H9 (cell line): Measurements from ENCODE around the gene FBN3. TPM values are rescaled to one million over a fixed set of nuclear protein-coding genes. Genes with fewer than 3 reads are reported as not detected.

Source experiments
- DNase-seq: peaks from one replicate; pipeline ENCODE4 v3.0.0-alpha.2; 2017
- H2AFZ ChIP-seq: one replicate; pipeline ENCODE4 v1.6.1; 2013; ENCODE audit warnings: mild to moderate bottlenecking, low read length, control low read depth, moderate library complexity
- H2AK5ac ChIP-seq: 2 replicates; pipeline ENCODE4 v1.6.1; 2013; ENCODE audit warnings: low read length, control low read depth, mixed read lengths; ENCODE audit not compliant: insufficient read length
- H2BK120ac ChIP-seq: one replicate; pipeline ENCODE4 v1.6.1; 2013; ENCODE audit warnings: low read depth, mild to moderate bottlenecking, low read length, control low read depth, inconsistent platforms; ENCODE audit not compliant: poor library complexity, severe bottlenecking
- H2BK12ac ChIP-seq: 2 replicates; pipeline ENCODE4 v1.6.1; 2013; ENCODE audit warnings: low read length, control low read depth, mixed read lengths, low read depth; ENCODE audit not compliant: insufficient read length
- H2BK15ac ChIP-seq: 2 replicates; pipeline ENCODE4 v1.6.1; 2013; ENCODE audit warnings: low read depth, low read length, control low read depth
- H2BK20ac ChIP-seq: one replicate; pipeline ENCODE4 v1.6.1; 2013; ENCODE audit warnings: low read depth, mild to moderate bottlenecking, low read length, control low read depth, inconsistent platforms; ENCODE audit not compliant: poor library complexity, severe bottlenecking
- H2BK5ac ChIP-seq: 2 replicates; pipeline ENCODE4 v1.6.1; 2013; ENCODE audit warnings: low read length, control low read depth, mixed read lengths; ENCODE audit not compliant: insufficient read length
- H3K14ac ChIP-seq: 2 replicates; pipeline ENCODE4 v1.6.1; 2013; ENCODE audit warnings: low read length, control low read depth; ENCODE audit not compliant: insufficient read depth
- H3K18ac ChIP-seq: 2 replicates; pipeline ENCODE4 v1.6.1; 2013; ENCODE audit warnings: low read depth, mild to moderate bottlenecking, mixed read lengths, low read length, control low read depth; ENCODE audit not compliant: insufficient read length
- H3K23ac ChIP-seq: 2 replicates; pipeline ENCODE4 v1.6.1; 2013; ENCODE audit warnings: low read length, control low read depth, mixed read lengths, low read depth; ENCODE audit not compliant: insufficient read length
- H3K23me2 ChIP-seq: 2 replicates; pipeline ENCODE4 v1.6.1; 2013; ENCODE audit warnings: low read depth, mild to moderate bottlenecking, mixed read lengths, low read length, control low read depth; ENCODE audit not compliant: insufficient read length, poor library complexity, severe bottlenecking
- H3K27ac ChIP-seq: 2 replicates; pipeline ENCODE4 v1.5.1; 2013; ENCODE audit warnings: low read length, control low read depth, mixed read lengths, low read depth; ENCODE audit not compliant: insufficient read length
- H3K27me3 ChIP-seq: 2 replicates; pipeline ENCODE4 v1.6.1; 2013; ENCODE audit warnings: low read length, control low read depth, inconsistent platforms; ENCODE audit not compliant: insufficient read depth
- H3K4ac ChIP-seq: 2 replicates; pipeline ENCODE4 v1.6.1; 2013; ENCODE audit warnings: low read depth, mild to moderate bottlenecking, control low read depth, inconsistent platforms, low read length, moderate library complexity
- H3K4me1 ChIP-seq: 2 replicates; pipeline ENCODE4 v1.6.1; 2013; ENCODE audit warnings: low read length, control low read depth, inconsistent platforms; ENCODE audit not compliant: insufficient read depth
- H3K4me2 ChIP-seq: 2 replicates; pipeline ENCODE4 v1.6.1; 2013; ENCODE audit warnings: low read length, control low read depth, mixed read lengths; ENCODE audit not compliant: insufficient read length, insufficient read depth
- H3K56ac ChIP-seq: 2 replicates; pipeline ENCODE4 v1.6.1; 2013; ENCODE audit warnings: low read depth, mild to moderate bottlenecking, mixed read lengths, low read length, control low read depth; ENCODE audit not compliant: insufficient read length
- H3K79me1 ChIP-seq: 2 replicates; pipeline ENCODE4 v1.6.1; 2013; ENCODE audit warnings: low read depth, mild to moderate bottlenecking, moderate library complexity, low read length, control low read depth, inconsistent platforms; ENCODE audit not compliant: insufficient read depth, poor library complexity, severe bottlenecking
- H3K79me2 ChIP-seq: 2 replicates; pipeline ENCODE4 v1.6.1; 2013; ENCODE audit warnings: low read length, control low read depth, inconsistent platforms; ENCODE audit not compliant: insufficient read depth
- H3K9ac ChIP-seq: 2 replicates; pipeline ENCODE4 v1.6.1; 2013; ENCODE audit warnings: low read length, control low read depth, mixed read lengths; ENCODE audit not compliant: insufficient read length; ENCODE audit errors: extremely low read depth
- H3K9me3 ChIP-seq: one replicate; pipeline ENCODE4 v1.6.1; 2013; ENCODE audit warnings: low read depth, low read length, inconsistent platforms; ENCODE audit not compliant: control insufficient read depth
- H3T11ph ChIP-seq: one replicate; pipeline ENCODE4 v1.6.1; 2013; ENCODE audit warnings: mild to moderate bottlenecking, low read length, control low read depth, inconsistent platforms
- H4K20me1 ChIP-seq: one replicate; pipeline ENCODE4 v1.6.1; 2013; ENCODE audit not compliant: control insufficient read depth, insufficient read length, insufficient read depth
- H4K5ac ChIP-seq: 2 replicates; pipeline ENCODE4 v1.6.1; 2013; ENCODE audit warnings: low read depth, mild to moderate bottlenecking, mixed read lengths, low read length, control low read depth; ENCODE audit not compliant: insufficient read length
- H4K8ac ChIP-seq: replicated peaks from 2 replicates; pipeline ENCODE4 v1.6.1; 2013; ENCODE audit warnings: low read length, control low read depth, mixed read lengths, low read depth; ENCODE audit not compliant: insufficient read length
- H4K91ac ChIP-seq: 2 replicates; pipeline ENCODE4 v1.6.1; 2013; ENCODE audit warnings: low read depth, mild to moderate bottlenecking, moderate library complexity, mixed read lengths, low read length, control low read depth; ENCODE audit not compliant: insufficient read length
- H3K27ac Mint-ChIP-seq, 3 experiments: 2 replicates in 2 of 3; 3 replicates in 1 of 3; pipeline ENCODE4 v1.8.0; 2020 to 2021; ENCODE audit warnings: mixed read lengths in 3 of 3, mild to moderate bottlenecking in 1 of 3, moderate library complexity in 1 of 3
- H3K27me3 Mint-ChIP-seq: 2 replicates; pipeline ENCODE4 v1.8.0; 2021; ENCODE audit warnings: low read depth, mild to moderate bottlenecking, moderate library complexity, mixed read lengths
- H3K36me3 Mint-ChIP-seq, 3 experiments: 2 replicates in 2 of 3; 3 replicates in 1 of 3; pipeline ENCODE4 v1.8.0; 2020 to 2021; ENCODE audit warnings: low read depth in 3 of 3, mixed read lengths in 3 of 3; ENCODE audit not compliant: insufficient read depth in 1 of 3
- H3K4me1 Mint-ChIP-seq, 2 experiments: 2 replicates each; pipeline ENCODE4 v1.8.0; 2020; ENCODE audit warnings: mixed read lengths in 2 of 2
- H3K4me3 Mint-ChIP-seq, 2 experiments: 2 replicates in 1 of 2; 3 replicates in 1 of 2; pipeline ENCODE4 v1.8.0; 2020 to 2021; ENCODE audit warnings: mild to moderate bottlenecking in 2 of 2, mixed read lengths in 2 of 2, moderate library complexity in 1 of 2
- H3K9me3 Mint-ChIP-seq, 2 experiments: 2 replicates in 1 of 2; 3 replicates in 1 of 2; pipeline ENCODE4 v1.8.0; 2020; ENCODE audit warnings: mild to moderate bottlenecking in 2 of 2, mixed read lengths in 2 of 2, moderate library complexity in 1 of 2
- WGBS: extraction: QIAGEN DNeasy Blood & Tissue Kit; methylation state at CpG from one replicate; pipeline ENCODE4 v1.1.7; 2013; ENCODE audit warnings: missing lambda C conversion rate, low lambda C conversion rate, mixed read lengths; ENCODE audit not compliant: insufficient read length; ENCODE audit errors: extremely low coverage; 5-methylcytosine and 5-hydroxymethylcytosine counted together
- total RNA-seq: library from RNA; stranded (reverse); gene quantifications from 2 replicates; pipeline ENCODE4 v1.2.1, GENCODE V29; 2021
- TF ChIP-seq, protein P1 (sequence below): fragments of 200-600 bp; sonication (generic); conservative IDR thresholded peaks from 3 replicates; pipeline ENCODE4 v1.8.0; 2021; ENCODE audit warnings: antibody characterized with exemption, mild to moderate bottlenecking

The FBN3 gene
- total RNA-seq, 1 experiment from 2014 or later, result 31.0 TPM

DNA sequence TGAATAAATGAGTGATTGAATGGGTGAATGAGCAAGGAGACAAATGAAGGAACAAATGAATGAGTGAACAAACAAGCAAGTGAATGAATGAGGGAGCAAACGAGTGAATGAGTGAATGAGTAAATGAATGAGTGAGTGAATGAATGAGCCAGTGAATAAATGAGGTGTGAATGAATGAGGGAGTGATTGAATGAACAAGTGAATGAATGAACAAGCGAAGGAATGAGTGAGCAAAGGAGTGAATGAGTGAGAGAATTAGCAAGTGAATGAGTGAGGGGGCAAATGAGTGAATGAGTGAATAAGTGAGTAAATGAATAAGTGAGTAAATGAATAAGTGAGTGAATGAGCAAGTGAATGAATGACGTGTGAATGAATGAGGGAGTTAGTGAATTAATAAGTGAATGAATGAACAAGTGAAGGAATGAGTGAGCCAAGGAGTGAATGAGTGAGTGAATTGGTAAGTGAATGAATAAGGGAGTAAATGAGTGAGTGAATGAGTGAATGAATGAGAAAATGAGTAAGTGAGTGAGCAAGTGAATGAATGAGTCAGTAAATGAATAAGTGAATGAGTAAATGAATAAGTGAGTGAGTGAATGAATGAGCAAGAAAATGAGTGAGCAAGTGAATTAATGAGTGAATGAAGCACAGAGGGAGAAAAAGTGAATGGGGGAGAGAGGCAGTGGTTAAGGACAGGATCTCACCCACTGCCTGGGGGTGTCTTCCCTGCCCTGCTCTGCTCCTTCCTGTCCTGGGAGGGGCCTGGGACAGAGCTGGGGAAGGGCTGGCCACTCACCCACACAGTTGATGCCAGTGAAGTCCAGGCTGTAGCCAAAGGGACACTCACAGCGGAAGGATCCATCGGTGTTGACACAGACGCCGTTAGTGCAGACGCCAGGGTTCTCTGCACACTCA lies 60.4 kb downstream of the FBN3 start:
- Histone ChIP-seq H4K20me1 (no peaks in the 10 kb centered on the region), H2AFZ (no peak overlapping the region), H3K4me2 (no peak overlapping the region), H2BK20ac (no peak overlapping the region), H2BK12ac (no peak overlapping the region), H3K4ac (no peak overlapping the region), H2BK120ac (no peak overlapping the region), H3K27ac (no peak overlapping the region), H3K27me3 (no peaks in the 10 kb centered on the region), H3K14ac (no peak overlapping the region), H3T11ph (no peak overlapping the region), H4K91ac (no peak overlapping the region), H3K4me1 (no peaks in the 10 kb centered on the region), H3K9me3 (no peaks in the 10 kb centered on the region), H2AK5ac (no peak overlapping the region), H3K23me2 (no peaks in the 10 kb centered on the region), H3K18ac (no peak overlapping the region), H3K56ac (no peak overlapping the region), H2BK15ac (no peak overlapping the region), H3K23ac (no peak overlapping the region), H3K9ac (no peak overlapping the region), H3K79me1 (no peaks in the 10 kb centered on the region), H3K79me2 (no peaks in the 10 kb centered on the region), H2BK5ac (no peak overlapping the region), H4K5ac (no peak overlapping the region), H4K8ac (no peak overlapping the region)
- Mint-ChIP-seq H3K36me3 (peaks cover 24 to 33% (median 32%) of the 10 kb centered on the region in 3 experiments; a peak in 6 of 7 replicates), H3K27ac (no peak overlapping the region), H3K9me3 (peaks cover 0 to 1% of the 10 kb centered on the region in 2 experiments; a peak in 1 of 5 replicates), H3K4me1 (peaks cover 0 to 3% of the 10 kb centered on the region in 2 experiments; a peak in 2 of 4 replicates), H3K4me3 (no peak overlapping the region), H3K27me3 (no peaks in the 10 kb centered on the region)
- TF ChIP-seq, protein P1, sequence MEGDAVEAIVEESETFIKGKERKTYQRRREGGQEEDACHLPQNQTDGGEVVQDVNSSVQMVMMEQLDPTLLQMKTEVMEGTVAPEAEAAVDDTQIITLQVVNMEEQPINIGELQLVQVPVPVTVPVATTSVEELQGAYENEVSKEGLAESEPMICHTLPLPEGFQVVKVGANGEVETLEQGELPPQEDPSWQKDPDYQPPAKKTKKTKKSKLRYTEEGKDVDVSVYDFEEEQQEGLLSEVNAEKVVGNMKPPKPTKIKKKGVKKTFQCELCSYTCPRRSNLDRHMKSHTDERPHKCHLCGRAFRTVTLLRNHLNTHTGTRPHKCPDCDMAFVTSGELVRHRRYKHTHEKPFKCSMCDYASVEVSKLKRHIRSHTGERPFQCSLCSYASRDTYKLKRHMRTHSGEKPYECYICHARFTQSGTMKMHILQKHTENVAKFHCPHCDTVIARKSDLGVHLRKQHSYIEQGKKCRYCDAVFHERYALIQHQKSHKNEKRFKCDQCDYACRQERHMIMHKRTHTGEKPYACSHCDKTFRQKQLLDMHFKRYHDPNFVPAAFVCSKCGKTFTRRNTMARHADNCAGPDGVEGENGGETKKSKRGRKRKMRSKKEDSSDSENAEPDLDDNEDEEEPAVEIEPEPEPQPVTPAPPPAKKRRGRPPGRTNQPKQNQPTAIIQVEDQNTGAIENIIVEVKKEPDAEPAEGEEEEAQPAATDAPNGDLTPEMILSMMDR, result no peak
- 100% methylated on average over 1 of the region's 8 CpGs for WGBS
- no peak for DNase-seq
